Esophagus muscularis mucosa (tissue), 3 donors: Measurements from ENCODE around the gene CROCC.

Source experiments
- CTCF ChIP-seq, 3 experiments: fragments of 200-600 bp in 2 of 3; fragments of 450-650 bp in 1 of 3; sonication (generic) in 2 of 3; IDR thresholded peaks; one replicate each; pipeline ENCODE4 v1.5.1; 2017 to 2019; ENCODE audit warnings: antibody characterized with exemption in 3 of 3, mild to moderate bottlenecking in 2 of 3, moderate library complexity in 1 of 3
- POLR2AphosphoS5 ChIP-seq, 2 donors: sonication (generic); formaldehyde crosslinking; IDR thresholded peaks; one replicate each; pipeline ENCODE4 v1.6.1; 2017; ENCODE audit warnings: antibody characterized with exemption in 2 of 2

GRCh38 chr1:16956775-16957174 is 35.0 kb downstream of the CROCC start:
- TF ChIP-seq POLR2AphosphoS5 (IDR thresholded peaks at IDR 0.05) (no peak), CTCF (IDR thresholded peaks at IDR 0.05) (no peak)
